Fibroblast of villous mesenchyme (primary cell): ENCODE data around the gene CBLL1. TPM values are rescaled to one million over a fixed set of nuclear protein-coding genes. Genes with fewer than 3 reads are reported as not detected.

Source experiments
- DNase-seq: peaks from one replicate; pipeline ENCODE4 v3.0.0-alpha.2; 2010; ENCODE audit warnings: low read depth
- H3K4me3 ChIP-seq: 2 replicates; pipeline ENCODE4 v1.5.1; 2011; ENCODE audit warnings: low read depth, mild to moderate bottlenecking, low read length
- total RNA-seq: library from RNA; depleted of rRNA; stranded (reverse); fragments of >200 nt; gene quantifications from 2 replicates; pipeline ENCODE4 v1.2.3, GENCODE V29; 2012
- TF ChIP-seq, protein P1 (sequence below): IDR thresholded peaks from 2 replicates; pipeline ENCODE4 v1.5.1; 2012; ENCODE audit warnings: low read depth, mild to moderate bottlenecking, low read length; ENCODE audit not compliant: insufficient read depth

Gene CBLL1
- total RNA-seq, 1 donor: 36.3 TPM

DNA sequence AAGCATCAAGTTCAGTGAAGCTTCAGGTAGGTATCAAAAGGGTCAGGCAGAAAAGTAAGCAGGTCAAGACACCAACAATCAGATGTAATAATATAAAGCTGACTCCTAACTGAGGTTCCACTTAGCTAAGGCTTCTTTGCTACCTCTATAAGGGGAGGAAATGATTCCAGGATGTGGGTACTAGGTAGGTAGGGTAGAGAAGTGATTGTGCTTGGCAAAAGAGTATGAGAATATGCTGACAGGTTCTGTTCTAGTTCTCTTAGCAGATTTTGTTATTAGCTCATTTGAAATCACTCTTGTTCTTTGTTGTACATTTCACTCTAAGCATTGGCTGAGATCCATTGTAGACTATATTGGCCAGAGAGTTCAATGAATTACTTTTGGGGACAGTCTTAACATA, 40.7 kb upstream of the CBLL1 start:
- no peak overlapping the region for H3K4me3 ChIP-seq
- TF ChIP-seq, protein P1, sequence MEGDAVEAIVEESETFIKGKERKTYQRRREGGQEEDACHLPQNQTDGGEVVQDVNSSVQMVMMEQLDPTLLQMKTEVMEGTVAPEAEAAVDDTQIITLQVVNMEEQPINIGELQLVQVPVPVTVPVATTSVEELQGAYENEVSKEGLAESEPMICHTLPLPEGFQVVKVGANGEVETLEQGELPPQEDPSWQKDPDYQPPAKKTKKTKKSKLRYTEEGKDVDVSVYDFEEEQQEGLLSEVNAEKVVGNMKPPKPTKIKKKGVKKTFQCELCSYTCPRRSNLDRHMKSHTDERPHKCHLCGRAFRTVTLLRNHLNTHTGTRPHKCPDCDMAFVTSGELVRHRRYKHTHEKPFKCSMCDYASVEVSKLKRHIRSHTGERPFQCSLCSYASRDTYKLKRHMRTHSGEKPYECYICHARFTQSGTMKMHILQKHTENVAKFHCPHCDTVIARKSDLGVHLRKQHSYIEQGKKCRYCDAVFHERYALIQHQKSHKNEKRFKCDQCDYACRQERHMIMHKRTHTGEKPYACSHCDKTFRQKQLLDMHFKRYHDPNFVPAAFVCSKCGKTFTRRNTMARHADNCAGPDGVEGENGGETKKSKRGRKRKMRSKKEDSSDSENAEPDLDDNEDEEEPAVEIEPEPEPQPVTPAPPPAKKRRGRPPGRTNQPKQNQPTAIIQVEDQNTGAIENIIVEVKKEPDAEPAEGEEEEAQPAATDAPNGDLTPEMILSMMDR: no peak
- DNase-seq: no peak

DNA sequence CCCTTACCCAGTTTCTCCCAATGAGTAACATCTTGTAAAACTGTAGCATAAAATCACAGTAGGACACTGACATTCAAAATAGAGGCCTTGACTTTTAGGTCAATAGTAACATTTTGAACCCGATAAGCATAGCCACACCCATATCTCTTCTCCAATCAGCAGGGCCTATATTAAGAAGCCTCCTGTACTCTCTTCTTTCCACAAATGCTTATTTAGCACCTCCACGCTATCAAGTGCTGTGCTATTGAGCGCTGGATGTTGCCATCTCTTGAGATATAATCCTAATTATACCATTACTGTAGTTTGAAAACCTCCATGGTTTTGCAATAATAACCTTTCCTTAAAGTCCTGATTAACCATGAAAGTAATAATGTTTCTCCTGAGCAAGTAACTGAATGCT, 40.1 kb upstream of the CBLL1 start:
- no peak overlapping the region for H3K4me3 ChIP-seq
- TF ChIP-seq, protein P1: no peak
- no peak for DNase-seq

DNA sequence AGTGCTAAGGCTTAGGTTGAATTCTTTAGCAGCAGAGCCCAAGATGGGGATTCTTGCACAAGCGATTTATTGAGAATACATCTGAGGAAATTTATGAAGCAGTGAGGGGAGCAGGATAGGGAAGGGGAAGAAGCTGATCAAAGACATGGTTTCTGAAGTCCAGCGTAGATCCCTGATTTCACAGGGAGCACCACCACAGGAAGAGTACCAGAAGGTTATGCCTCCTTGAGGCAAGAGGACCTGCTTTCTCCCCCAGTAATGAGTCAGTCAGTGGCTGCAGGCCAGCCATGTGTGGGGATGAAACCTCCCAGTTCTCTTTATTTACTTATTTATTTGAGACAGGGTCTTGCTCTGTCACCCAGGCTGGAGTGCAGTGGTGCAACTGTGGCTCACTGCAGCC, 35.0 kb upstream of the CBLL1 start:
- TF ChIP-seq, protein P1: no peak

DNA sequence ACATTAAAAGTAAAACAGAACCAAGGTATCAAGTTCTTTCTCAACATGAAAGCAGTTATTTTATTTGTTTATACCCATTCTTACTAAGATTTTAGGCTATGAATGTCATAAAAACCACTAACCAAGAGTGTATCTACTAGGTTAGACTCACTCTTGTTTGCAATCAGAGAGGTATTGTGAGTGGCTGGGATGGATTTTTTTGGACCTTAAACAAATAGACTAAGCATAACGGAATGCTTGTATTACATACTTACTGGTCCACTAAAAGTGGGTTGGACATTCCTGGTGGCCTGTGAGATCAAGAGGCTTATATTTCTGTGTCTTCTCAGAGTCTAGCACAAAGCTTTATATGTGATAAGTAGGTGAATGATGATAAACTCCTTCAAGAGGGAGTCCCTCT, 32.6 kb upstream of the CBLL1 start:
- DNase-seq: no peak
- TF ChIP-seq, protein P1: no peak
- H3K4me3 ChIP-seq: no peak overlapping the region

More for the DNA sequence above, 35.0 kb upstream of the CBLL1 start:
- H3K4me3 ChIP-seq: no peak overlapping the region
- DNase-seq: no peak

DNA sequence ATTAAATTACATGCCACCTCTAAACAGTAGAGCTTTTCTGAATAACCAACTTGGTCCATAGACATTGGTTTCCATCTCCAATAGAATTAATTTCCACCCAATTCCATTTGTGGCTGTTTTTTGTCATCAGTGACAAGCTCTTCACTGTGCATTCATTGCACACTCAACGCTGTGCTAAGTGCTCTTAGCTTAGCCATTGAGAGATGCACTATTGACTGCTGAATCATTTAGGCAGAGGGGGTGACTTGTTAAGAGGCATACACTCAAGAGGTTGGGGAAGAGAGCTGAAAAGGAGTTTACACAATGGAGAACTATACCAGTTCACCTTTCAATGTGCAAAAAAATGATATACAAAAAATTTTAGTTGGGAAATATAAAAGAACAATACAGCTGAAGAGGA, 31.9 kb upstream of the CBLL1 start:
- TF ChIP-seq, protein P1: no peak
- DNase-seq: no peak
- no peak overlapping the region for H3K4me3 ChIP-seq

DNA sequence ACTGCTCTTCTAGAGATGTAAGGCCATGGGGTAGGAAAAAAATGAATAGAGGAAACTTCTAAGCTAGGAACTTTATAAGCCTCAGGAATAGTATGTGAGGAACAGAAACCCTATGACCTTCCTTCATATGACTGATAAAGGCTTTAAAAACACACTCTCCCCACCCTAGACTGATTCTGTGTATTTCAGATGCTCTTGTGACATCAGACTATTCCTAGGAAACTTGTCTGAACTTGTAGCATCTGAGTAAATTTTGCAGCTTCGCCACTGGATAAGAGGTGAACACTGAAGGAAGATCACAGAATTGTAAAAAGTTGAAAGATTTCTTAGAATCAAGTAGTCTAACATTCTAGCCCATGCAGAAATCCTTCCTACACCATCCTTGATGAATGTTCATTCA, 31.0 kb upstream of the CBLL1 start:
- TF ChIP-seq, protein P1: no peak
- no peak overlapping the region for H3K4me3 ChIP-seq
- no peak for DNase-seq

DNA sequence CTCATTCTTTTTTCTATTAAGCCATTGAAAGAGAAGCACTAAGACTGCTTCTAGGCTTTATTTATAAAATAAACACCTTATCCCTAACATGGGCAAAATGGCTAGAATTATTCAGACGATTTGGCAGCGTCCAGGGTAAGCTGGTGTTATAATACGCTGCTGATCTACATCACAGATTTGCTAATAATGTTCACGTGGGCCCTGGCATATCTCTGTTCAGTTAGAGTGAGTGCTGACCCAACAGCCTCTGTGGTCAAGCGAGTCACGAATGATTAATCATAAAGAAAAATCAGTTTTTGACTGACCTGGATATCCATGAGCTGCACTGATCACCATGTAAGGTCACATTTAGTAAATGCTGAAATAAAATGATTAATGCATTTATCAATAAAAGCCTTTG, 28.4 kb upstream of the CBLL1 start:
- no peak for DNase-seq
- H3K4me3 ChIP-seq: no peak overlapping the region
- TF ChIP-seq, protein P1: no peak
